Measurements from ENCODE around the gene PCDHGA2.

The PCDHGA2 gene

GRCh38 chr5:141356133-141356532 is 17.6 kb downstream of the PCDHGA2 start:
- no peaks in the 10 kb centered on the region for H3K4me1 ChIP-seq (ENCODE audit: insufficient read depth, low read length)
- no peak overlapping the region for H3K4me3 ChIP-seq (ENCODE audit: low read length)
- no peak overlapping the region for H2AFZ ChIP-seq (ENCODE audit: low read depth, low read length)
- no peaks in the 10 kb centered on the region for H3K36me3 ChIP-seq (ENCODE audit: insufficient read depth, low read length)
- no peaks in the 10 kb centered on the region for H3K27me3 ChIP-seq (ENCODE audit: insufficient read depth, low read length)
- peaks cover 42% of the 10 kb centered on the region for H3K9me3 ChIP-seq (ENCODE audit: low read length)

- Histone ChIP-seq H3K4me3 (ENCODE audit: low read length) (no peak overlapping the region), H3K27me3 (ENCODE audit: insufficient read depth, low read length) (no peaks in the 10 kb centered on the region), H3K9me3 (ENCODE audit: low read length) (peaks cover 40% of the 10 kb centered on the region), H2AFZ (ENCODE audit: low read depth, low read length) (no peak overlapping the region), H3K36me3 (ENCODE audit: insufficient read depth, low read length) (no peaks in the 10 kb centered on the region), H3K4me1 (ENCODE audit: insufficient read depth, low read length) (no peaks in the 10 kb centered on the region)
Observed at GRCh38 chr5:141356950-141357349, 18.4 kb downstream of the PCDHGA2 start.

GRCh38 chr5:141359790-141360426 is 21.3 kb downstream of the PCDHGA2 start, which contains the start of gene PCDHGB2:
Gene PCDHGB2 (plus strand): TSS chr5:141359994. CDS start chr5:141360136, 142 bp downstream.
- Histone ChIP-seq H2AFZ (ENCODE audit: low read depth, low read length) (no peak within 1 kb of the TSS), H3K4me3 (ENCODE audit: low read length) (no peak within 1 kb of the TSS), H3K27me3 (ENCODE audit: insufficient read depth, low read length) (no peaks in the 10 kb centered on the region), H3K4me1 (ENCODE audit: insufficient read depth, low read length) (no peaks in the 10 kb centered on the region), H3K9me3 (ENCODE audit: low read length) (peaks cover 47% of the 10 kb centered on the region), H3K36me3 (ENCODE audit: insufficient read depth, low read length) (no peaks in the 10 kb centered on the region)

DNA sequence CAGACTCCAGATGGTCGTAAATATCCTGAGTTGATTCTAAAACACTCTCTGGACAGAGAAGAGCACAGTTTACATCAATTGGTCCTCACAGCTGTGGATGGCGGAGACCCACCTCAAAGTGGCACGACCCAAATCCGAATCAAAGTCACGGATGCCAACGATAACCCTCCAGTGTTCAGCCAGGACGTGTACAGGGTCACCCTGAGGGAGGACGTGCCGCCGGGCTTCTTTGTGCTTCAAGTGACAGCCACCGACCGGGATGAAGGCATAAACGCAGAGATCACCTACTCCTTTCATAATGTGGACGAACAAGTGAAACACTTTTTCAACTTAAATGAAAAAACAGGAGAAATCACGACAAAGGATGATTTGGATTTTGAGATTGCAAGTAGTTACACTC is 22.1 kb downstream of the PCDHGA2 start:
- no peaks in the 10 kb centered on the region for H3K36me3 ChIP-seq (ENCODE audit: insufficient read depth, low read length)
- H3K4me3 ChIP-seq (ENCODE audit: low read length), result no peak overlapping the region
- peaks cover 47% of the 10 kb centered on the region for H3K9me3 ChIP-seq (ENCODE audit: low read length)
- H2AFZ ChIP-seq (ENCODE audit: low read depth, low read length), result no peak overlapping the region
- no peaks in the 10 kb centered on the region for H3K27me3 ChIP-seq (ENCODE audit: insufficient read depth, low read length)
- H3K4me1 ChIP-seq (ENCODE audit: insufficient read depth, low read length), result no peaks in the 10 kb centered on the region

DNA sequence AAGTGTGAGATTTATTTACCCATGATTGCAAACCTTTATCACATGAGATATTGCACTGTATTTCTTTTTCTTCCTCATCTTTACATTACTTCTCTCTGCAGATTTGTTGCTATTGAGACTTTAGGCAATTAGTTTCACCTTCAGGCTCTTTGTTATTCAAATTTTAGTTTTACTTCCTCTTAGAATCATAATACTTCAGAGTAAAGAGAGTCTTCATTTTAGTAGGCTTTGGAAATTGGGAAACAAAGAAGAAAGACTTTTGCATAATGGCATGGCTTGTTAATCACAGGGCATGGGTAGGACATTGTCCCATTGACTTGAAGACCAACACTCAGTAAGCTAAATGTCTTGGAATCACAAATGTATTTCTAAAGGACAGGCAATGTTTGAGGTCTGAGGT is 24.2 kb downstream of the PCDHGA2 start:
- no peaks in the 10 kb centered on the region for H3K4me1 ChIP-seq (ENCODE audit: insufficient read depth, low read length)
- no peak overlapping the region for H3K4me3 ChIP-seq (ENCODE audit: low read length)
- H3K27me3 ChIP-seq (ENCODE audit: insufficient read depth, low read length), result no peaks in the 10 kb centered on the region
- H2AFZ ChIP-seq (ENCODE audit: low read depth, low read length), result no peak overlapping the region
- no peaks in the 10 kb centered on the region for H3K36me3 ChIP-seq (ENCODE audit: insufficient read depth, low read length)
- H3K9me3 ChIP-seq (ENCODE audit: low read length), result peaks cover 43% of the 10 kb centered on the region

DNA sequence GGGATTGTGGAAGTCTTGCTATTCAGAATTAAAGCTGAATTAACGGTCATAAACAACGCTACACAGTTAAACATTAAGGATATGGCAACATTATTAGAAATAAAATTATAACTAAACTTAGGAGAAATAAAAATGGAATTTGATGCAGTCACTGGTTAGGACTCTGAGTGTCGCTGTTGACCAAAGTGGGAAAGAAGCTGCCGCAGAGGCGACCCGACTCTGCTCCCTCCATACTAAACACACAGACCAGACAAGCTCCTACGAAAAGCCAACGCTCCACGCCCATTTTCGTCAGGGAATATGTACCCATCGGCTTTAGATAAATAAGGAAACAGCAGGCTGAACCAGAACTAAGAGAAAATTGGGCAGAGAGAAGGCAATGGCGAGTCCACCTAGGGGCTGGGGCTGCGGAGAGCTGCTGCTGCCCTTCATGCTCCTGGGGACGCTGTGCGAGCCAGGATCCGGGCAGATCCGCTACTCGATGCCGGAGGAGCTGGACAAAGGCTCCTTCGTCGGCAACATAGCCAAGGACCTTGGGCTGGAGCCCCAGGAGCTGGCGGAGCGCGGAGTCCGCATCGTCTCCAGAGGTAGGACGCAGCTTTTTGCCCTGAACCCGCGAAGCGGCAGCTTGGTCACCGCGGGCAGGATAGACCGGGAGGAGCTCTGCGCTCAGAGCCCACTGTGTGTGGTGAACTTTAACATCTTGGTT is 25.5 kb downstream of the PCDHGA2 start, which contains the start of gene PCDHGA5:
Gene PCDHGA5, plus strand, starts transcription at position 211 of the 709 bp plus-strand sequence. Its CDS starts 169 bp downstream, at position 380.
- Histone ChIP-seq H2AFZ (ENCODE audit: low read depth, low read length) (no peak within 1 kb of the TSS), H3K27me3 (ENCODE audit: insufficient read depth, low read length) (no peaks in the 10 kb centered on the region), H3K36me3 (ENCODE audit: insufficient read depth, low read length) (no peaks in the 10 kb centered on the region), H3K4me1 (ENCODE audit: insufficient read depth, low read length) (no peaks in the 10 kb centered on the region), H3K4me3 (ENCODE audit: low read length) (no peak within 1 kb of the TSS), H3K9me3 (ENCODE audit: low read length) (peaks cover 40% of the 10 kb centered on the region)

GRCh38 chr5:141366016-141366896 is 27.7 kb downstream of the PCDHGA2 start:
- H3K36me3 ChIP-seq (ENCODE audit: insufficient read depth, low read length), result no peaks in the 10 kb centered on the region
- no peaks in the 10 kb centered on the region for H3K4me1 ChIP-seq (ENCODE audit: insufficient read depth, low read length)
- H3K27me3 ChIP-seq (ENCODE audit: insufficient read depth, low read length), result no peaks in the 10 kb centered on the region
- H3K9me3 ChIP-seq (ENCODE audit: low read length), result peaks cover 33% of the 10 kb centered on the region
- H2AFZ ChIP-seq (ENCODE audit: low read depth, low read length), result no peak overlapping the region
- no peak overlapping the region for H3K4me3 ChIP-seq (ENCODE audit: low read length)

DNA sequence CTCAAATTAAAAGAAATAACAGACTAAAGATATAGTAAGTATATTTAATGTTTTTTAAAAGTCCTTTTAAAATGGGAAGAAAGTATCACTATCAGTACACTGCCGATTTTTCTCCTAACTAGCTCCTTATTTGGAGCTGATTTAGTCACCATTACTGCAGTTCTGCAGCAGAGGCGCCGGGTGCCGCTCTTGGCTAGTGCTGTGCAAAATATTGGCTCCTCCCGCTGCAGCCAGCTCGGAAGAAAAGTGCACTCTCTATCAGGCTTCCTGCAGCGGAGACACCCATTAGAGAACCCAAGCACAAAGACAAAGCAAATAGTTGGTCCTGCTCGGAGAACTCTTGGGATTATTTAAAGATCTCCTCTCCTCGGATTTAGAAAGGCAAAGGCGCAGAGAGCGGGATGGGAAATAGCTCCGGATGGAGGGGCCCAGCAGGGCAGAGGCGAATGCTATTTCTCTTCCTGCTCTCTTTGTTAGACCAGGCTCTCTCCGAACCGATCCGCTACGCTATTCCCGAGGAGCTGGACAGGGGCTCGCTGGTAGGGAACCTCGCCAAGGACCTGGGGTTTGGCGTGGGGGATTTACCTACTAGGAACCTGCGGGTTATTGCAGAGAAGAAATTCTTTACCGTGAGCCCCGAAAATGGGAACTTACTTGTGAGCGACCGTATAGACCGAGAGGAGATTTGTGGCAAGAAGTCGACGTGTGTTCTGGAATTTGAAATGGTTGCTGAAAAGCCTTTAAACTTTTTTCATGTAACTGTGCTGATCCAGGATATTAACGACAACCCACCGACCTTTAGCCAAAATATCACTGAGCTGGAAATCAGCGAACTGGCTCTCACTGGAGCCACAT is 31.7 kb downstream of the PCDHGA2 start, which contains the start of gene PCDHGB3:
Gene PCDHGB3, plus strand, starts transcription at position 249 of the 855 bp plus-strand sequence. Its CDS starts 153 bp downstream, at position 402.
- H2AFZ ChIP-seq (ENCODE audit: low read depth, low read length), result no peak within 1 kb of the TSS
- H3K4me1 ChIP-seq (ENCODE audit: insufficient read depth, low read length), result no peaks in the 10 kb centered on the region
- no peak within 1 kb of the TSS for H3K4me3 ChIP-seq (ENCODE audit: low read length)
- H3K9me3 ChIP-seq (ENCODE audit: low read length), result peaks cover 42% of the 10 kb centered on the region
- H3K27me3 ChIP-seq (ENCODE audit: insufficient read depth, low read length), result no peaks in the 10 kb centered on the region
- H3K36me3 ChIP-seq (ENCODE audit: insufficient read depth, low read length), result no peaks in the 10 kb centered on the region

DNA sequence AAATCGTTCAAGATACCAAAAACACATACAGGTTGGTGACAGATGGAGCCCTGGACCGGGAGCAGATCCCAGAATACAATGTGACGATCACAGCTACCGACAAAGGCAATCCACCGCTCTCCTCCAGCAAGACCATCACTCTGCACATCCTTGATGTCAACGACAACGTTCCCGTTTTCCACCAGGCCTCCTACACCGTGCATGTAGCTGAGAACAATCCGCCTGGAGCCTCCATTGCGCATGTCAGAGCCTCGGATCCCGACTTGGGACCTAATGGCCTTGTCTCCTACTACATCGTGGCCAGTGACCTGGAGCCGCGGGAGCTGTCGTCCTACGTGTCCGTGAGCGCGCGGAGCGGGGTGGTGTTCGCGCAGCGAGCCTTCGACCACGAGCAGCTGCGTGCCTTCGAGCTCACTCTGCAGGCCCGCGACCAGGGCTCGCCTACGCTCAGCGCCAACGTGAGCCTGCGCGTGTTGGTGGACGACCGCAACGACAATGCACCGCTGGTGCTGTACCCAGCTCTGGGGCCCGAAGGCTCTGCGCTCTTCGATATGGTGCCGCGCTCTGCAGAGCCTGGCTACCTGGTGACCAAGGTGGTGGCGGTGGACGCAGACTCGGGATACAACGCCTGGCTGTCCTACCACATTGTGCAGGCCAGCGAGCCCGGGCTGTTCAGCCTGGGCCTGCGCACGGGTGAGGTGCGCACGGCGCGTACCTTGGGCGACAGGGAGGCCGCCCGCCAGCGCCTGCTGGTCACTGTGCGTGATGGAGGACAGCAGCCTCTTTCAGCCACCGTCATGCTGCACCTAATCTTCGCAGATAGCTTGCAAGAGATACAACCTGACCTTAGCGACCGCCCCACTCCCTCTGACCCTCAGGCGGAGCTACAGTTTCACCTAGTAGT is 33.3 kb downstream of the PCDHGA2 start:
- Histone ChIP-seq H3K4me3 (ENCODE audit: low read length) (no peak overlapping the region), H3K27me3 (ENCODE audit: insufficient read depth, low read length) (no peaks in the 10 kb centered on the region), H3K4me1 (ENCODE audit: insufficient read depth, low read length) (no peaks in the 10 kb centered on the region), H3K9me3 (ENCODE audit: low read length) (peaks cover 31% of the 10 kb centered on the region), H3K36me3 (ENCODE audit: insufficient read depth, low read length) (no peaks in the 10 kb centered on the region), H2AFZ (ENCODE audit: low read depth, low read length) (no peak overlapping the region)

DNA sequence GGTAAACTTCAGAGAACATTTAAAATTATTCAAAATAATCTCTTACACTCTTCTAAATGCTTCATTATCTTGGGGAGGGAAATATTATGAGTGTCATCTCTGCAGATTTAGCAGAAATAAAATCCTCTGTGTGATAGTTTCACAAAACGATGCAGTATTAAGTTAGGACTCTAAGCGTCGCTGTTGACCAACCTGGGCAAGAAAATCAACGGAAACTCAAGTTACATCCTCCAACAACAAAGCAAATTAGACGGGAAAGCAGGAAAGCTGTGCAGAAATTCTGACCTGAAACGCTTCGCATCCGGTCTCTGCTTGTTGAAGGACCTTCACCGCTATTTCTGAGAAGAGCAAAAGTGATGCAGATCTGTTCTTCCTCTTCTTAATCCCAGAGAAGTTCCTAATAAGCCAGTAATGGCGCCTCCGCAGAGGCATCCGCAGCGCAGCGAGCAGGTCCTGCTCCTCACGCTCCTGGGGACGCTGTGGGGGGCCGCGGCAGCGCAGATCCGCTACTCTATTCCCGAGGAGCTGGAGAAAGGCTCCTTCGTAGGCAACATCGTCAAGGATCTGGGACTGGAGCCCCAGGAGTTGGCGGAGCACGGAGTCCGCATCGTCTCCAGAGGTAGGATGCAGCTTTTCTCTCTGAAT is 35.2 kb downstream of the PCDHGA2 start, which contains the start of gene PCDHGA6:
Gene PCDHGA6, plus strand, starts transcription at position 219 of the 645 bp plus-strand sequence. Its CDS starts 193 bp downstream, at position 412.
- no peaks in the 10 kb centered on the region for H3K36me3 ChIP-seq (ENCODE audit: insufficient read depth, low read length)
- H3K4me1 ChIP-seq (ENCODE audit: insufficient read depth, low read length), result no peaks in the 10 kb centered on the region
- H3K27me3 ChIP-seq (ENCODE audit: insufficient read depth, low read length), result no peaks in the 10 kb centered on the region
- H3K9me3 ChIP-seq (ENCODE audit: low read length), result peaks cover 31% of the 10 kb centered on the region
- no peak within 1 kb of the TSS for H2AFZ ChIP-seq (ENCODE audit: low read depth, low read length)
- no peak within 1 kb of the TSS for H3K4me3 ChIP-seq (ENCODE audit: low read length)

- peaks cover 31% of the 10 kb centered on the region for H3K9me3 ChIP-seq (ENCODE audit: low read length)
- no peak overlapping the region for H2AFZ ChIP-seq (ENCODE audit: low read depth, low read length)
- no peak overlapping the region for H3K4me3 ChIP-seq (ENCODE audit: low read length)
- no peaks in the 10 kb centered on the region for H3K4me1 ChIP-seq (ENCODE audit: insufficient read depth, low read length)
- H3K27me3 ChIP-seq (ENCODE audit: insufficient read depth, low read length), result no peaks in the 10 kb centered on the region
- H3K36me3 ChIP-seq (ENCODE audit: insufficient read depth, low read length), result no peaks in the 10 kb centered on the region
Observed at GRCh38 chr5:141374627-141375026, 36.1 kb downstream of the PCDHGA2 start.
